HG03558 (cell line): ENCODE measurements around the gene FHOD1.

Experiments used
- ATAC-seq: cut with Tn5 transposase; IDR thresholded peaks from one replicate; pipeline ENCODE4 v1.9.1; 2021; ENCODE audit warnings: moderate number of reproducible peaks; ENCODE audit not compliant: unreplicated experiment; ENCODE audit errors: extremely low read depth

FHOD1 gene

DNA sequence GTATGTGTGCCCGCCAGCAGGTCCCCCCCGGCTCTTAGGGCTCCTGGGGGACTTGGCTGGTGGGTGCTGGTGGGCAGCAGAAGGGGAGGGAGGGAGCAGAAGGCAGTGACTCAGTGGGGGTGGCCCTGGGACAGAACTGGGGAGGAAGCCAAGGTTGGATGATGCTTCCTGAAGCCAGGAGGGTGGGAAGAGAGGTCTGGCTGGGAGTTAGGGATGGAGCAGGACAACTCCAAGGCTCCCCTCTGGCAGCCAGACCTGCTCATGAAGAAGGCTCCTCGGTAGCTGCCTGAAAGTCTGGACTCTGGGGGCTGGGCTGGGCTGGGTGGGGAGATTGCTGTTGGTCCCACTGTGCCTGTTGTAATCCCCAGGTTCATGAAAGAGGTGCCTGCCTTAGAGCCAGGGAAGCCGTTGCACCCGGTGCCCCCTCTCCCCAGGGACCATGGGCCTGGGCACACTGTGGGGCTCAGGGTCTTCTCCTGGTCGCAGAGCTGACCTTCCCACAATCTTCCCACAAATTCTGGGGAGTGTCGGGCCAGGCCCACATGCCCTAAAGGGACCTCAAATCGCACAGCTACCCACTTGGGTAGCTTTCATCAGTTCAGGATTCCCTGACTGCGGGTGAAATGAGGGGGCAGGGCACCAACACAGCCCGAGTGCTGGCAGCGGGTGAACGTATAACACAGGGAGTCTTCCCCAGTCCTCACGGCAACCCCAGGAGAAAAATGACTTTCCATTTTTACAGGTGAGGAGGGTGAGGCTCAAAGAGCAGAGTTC is 30.9 kb upstream of the FHOD1 start:
- ATAC-seq: no peak

DNA sequence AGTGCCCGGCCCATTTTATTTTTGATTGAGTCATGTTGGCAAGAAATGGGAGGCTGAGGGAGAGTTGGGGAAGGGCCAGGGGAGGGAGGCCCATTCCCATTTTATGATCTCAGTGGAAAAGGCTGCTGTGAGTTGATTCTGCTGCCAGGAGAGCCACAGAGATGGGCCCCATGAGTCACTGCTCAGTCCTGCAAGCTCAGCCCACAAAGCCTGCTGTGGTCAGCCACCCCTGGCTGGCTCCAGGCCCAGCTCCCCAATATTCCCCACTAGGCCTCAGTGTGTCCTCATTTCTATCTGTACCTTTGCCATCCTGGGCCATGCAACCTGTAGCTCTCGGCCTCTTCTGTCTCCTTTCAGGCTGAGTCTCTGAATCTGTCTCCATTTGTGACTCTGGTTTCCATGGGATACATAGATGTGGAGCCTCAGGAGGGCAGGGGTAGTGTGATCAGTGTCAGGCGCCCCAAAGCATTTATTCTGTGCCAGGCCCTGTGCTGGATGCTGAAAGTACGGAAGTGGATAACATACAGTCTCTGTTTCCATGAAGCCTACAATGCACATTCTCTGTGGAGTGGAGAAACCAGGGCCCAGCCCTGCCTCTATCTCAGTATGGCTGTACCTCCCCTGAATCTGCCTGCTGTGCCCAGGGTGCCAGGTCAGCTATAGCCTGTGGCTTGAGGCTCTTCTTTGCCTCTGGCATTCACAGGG is 30.2 kb upstream of the FHOD1 start:
- ATAC-seq: no peak

DNA sequence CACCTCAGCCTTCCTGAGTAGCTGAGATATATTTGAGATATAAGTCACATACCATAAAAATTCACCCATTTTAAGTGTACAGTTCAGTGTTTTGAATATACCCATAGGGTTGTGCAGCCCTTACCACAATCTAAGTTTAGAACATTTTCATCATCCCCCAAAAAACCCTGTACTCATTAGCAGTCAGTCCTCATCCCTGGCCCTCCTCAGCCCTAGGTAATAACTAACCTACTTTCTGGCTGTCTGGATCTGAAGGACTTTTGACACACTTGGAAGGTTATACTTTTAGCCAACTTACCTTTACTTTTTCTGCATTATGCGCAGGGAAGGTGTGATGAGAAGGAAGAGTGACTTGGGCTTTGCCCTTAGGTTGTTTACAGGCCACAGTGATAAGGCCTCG is 28.0 kb upstream of the FHOD1 start:
- ATAC-seq: no peak

DNA sequence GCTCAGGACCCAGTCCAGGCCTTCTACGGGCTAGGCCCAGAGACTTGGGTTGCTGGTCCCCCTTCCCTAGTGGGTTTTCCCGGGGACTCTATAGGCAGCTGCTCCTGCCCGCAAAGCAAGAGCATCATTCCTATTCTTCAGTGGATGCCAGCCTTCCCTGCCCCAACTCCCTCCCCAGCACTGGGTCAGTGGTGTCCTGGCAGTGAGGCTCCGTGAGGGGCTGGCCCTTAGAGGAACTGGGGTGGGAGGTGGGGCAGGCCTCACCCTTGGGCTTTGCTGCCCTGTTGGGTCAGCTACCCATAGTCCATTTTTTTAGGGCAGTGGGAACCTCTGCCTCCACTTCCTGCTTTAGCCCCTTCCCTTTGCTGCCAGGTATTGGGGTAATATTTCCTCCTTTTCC is 24.2 kb upstream of the FHOD1 start:
- no peak for ATAC-seq

DNA sequence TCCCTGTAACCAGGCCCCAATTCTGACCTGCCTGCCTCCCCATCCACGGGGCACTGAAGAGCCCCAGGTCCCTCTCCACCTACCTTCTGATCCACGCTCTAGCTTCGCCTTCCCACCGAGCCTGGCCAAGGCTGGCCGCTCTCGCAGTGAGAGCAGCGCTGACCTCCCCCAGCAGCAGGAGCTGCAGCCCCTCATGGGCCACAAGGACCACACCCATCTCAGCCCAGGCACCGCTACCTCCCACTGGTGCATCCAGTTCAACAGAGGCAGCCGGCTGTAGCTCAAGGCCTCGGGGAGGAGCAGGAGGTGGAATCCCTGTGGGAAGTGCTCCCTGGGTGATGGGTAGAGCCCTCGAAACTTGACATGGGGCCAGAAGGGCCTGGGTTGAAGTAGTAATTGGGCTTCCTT is 23.7 kb upstream of the FHOD1 start:
- ATAC-seq: no peak

DNA sequence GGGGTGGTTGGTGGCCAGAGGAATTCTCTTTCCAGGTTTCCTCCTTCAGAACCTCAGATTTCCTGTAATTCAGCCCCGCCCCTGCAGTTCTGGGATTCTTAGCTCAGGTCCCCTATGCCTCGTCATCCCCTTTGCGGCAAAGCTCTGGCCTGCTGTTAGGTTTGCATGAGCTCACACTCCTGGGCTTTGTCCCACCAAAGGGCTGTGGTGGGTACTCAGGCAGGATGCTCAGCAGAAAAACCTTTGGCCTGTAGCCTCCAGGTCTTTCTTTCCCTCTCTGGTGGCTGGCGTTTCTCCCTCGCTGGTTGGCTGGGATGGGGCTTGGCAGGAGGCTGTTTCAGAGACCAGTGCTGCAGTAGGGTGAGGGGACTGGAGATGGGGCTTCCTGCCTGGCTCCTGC is 22.5 kb upstream of the FHOD1 start:
- ATAC-seq: no peak

DNA sequence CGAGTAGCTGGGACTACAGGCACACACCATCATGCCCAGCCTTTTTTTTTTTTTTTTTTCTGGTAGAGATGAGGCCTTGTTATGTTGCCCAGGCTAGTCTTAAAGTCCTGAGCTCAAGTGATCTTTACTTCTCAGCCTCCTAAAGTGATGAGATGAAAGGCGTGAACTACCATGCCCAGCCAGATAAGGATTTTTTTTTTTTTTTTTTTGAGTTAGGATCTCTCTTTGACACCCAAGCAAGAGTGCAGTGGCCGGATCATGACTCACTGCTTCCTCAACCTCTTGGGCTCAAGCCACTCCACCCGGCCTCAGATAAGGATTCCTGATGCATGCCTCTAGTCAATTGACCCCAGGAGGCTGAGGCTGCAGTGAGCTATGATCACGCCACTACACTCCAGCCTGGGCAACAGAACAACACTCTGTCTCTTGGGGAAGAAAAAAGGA is 20.9 kb upstream of the FHOD1 start:
- no peak for ATAC-seq

DNA sequence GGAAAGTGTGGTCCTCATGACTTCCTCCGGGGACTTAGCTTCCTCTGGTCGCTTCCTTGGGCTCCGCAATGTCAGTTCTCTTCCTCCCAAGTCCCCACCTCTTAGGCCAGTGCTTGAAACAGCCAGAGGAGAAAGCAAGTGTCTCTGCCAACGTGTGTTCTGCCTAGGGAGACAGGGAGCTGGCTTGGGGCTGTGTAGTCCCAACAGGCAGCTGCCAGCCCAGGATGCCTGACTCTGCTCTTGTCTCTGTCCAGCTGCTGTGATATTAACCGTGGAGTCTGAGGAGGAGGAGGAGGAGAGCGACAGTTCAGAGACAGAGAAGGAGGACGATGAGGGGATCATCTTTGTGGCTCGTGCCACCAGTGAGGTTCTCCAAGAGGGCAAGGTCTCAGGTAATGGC is 18.6 kb upstream of the FHOD1 start:
- no peak for ATAC-seq

DNA sequence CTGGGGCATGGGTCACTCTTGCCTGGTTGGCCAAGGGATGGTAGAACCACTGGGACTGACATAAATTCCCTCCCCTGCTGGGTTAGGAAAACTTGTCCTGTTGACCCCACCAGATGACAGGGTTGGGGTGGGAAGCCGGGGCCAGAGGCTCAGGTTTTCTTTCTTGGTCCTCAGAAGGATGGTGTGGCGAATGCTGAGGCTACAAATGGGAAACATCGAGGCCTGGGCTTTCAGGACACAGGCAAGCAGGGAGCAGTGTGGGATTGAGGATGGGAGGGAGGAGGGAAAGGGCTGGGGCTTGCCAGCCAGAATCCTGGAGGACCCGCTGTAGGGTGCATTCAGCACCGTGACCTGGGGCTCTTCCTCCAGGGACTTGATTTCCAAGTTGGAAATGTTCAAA is 17.6 kb upstream of the FHOD1 start:
- ATAC-seq: no peak

DNA sequence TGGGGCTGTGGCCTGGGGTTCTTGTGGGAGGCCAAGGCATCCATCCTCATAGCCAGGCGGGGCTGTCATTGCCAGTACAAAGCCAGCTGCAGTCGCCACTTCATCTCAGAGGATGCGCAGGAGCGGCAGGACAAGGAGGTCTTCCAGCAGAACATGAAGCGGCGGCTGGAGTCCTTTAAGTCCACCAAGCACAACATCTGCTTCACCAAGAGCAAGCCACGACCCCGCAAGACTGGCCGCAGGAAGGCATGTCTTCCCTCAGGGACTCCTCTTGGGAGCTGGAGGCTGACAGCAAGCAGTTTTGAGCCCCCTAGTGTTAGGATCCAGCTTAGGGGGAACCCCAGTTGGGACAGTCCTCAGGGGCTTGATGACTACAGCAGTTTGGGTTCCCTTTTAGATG is 17.0 kb upstream of the FHOD1 start:
- no peak for ATAC-seq

DNA sequence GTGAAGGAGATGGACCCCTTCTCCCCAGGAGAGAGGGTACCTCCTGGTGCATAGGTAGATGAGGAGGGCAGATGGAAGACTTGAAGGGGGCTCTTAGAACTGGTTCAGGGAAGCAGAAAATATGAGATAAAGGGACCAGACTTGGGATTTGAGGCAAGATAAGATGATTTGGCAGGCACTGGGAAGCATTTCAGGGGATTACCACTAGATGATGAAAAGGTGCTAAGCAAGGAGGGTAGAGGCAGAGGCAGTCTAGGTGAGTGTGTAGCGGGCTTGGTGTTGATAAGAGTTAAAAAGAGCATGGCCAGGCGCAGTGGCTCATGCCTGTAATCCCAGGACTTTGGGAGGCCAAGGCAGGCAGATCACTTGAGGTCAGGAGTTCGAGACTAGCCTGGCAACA is 15.9 kb upstream of the FHOD1 start:
- no peak for ATAC-seq

DNA sequence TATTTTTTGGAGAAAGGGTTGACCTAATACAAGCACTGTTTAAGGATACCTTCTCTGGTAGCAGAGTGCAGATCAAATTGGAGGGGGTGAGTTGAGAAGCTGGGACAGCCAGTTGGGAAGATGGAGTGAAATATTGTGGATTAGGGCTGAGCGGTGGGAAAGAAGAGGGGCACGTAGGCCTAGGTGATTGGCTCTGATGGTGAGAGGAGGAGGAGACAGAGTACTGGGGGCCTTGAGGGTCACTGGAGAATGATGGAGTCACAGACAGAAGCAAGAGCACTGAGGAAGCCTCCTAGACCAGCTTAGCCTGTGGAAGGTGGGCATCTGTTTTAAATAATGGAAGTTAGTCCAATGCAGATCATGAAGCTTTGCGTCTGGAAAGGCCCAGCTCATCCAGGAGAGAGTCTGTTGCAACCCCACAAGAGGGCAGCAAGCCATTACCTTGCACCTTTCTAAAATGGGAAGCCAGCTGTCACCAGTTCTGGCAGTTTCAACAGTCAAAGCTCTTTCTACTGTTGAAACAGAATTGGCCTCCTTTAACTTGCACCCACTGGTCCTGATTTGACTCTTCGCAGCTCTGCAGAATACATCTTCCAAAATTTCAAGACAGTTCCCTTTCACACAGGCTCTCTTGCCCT is 13.3 kb upstream of the FHOD1 start:
- no peak for ATAC-seq

DNA sequence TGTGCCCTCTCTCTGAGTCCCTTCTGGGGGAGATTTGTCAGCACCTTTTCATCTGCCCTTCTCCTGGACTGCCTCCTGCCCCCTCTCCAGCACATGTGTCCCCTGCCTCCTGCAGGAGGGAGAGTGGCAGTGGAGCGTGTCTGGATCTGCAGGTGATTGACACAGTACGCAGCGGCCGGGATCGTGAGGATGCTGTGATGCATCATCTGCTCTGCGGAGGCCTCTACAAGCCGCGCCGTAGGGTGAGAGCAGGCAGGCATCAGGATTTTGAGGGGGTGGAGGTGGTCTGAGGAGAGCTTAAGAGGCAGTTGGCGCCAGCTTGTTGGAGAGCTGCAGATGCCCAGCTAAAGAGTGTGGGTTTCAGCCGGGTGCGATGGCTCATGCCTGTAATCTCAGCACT is 12.4 kb upstream of the FHOD1 start:
- ATAC-seq: no peak

DNA sequence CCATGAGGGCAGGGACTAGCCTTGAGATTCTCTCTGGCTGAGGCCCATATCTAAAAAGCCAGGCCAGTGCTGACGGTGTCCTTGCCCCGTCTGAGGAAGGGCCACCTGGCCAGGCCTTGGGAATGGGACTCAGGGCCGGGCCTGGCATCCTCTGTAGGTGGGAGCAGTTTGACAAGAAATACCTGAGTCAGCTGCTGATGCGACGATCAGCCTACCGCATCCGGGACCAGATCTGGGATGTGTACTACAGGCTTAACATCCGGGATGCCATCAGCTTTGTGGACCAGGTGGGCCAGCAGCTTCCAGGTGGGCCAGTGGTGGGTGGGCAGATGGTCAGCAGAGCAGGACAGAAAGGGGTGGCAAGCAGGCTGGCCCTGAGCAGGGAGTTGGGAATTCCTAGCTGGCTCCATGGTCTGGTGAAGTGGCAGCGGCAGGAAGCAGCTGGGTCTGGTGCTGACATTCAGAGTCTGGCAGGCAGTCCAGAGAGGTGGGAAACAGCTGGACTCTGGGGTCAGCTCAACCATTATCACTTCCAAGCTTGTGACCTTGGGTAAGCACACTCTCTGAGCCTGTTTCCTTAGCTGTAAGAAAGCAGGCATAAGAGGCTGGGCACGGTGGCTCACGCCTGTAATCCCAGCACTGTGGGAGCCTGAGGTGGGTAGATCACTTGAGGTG is 11.0 kb upstream of the FHOD1 start:
- no peak for ATAC-seq

DNA sequence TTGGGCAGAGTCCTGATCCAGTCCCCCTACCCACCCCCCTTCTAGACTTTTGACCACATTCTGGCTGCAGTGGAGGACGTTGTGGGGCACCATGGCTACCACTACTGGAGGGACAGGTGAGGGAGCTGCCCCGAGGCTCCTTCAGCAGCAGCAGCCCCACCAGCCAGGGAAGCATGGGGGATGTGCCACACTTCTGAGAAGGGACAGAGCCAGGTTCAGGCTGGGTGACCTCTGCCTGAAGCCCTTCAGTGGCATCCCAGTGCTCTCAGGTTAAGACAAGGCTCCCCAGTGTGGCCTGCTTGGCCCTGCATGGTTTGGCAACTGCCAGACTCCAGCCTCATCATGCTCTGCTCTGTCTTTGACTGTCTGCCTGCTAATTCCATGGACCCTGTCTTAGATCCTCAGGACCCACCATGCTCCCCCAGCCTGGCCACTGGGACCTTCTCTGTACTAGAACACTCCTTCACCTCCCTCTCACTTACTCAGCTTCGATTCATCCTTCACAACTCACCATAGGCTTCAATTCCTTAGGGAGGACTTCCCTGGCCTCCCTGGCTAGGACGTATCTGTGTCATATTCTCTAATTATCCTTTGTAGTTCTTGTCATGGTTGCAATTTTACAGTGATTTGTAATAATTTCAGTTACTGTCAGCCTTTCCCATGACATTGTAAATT is 10.3 kb upstream of the FHOD1 start:
- no peak for ATAC-seq

DNA sequence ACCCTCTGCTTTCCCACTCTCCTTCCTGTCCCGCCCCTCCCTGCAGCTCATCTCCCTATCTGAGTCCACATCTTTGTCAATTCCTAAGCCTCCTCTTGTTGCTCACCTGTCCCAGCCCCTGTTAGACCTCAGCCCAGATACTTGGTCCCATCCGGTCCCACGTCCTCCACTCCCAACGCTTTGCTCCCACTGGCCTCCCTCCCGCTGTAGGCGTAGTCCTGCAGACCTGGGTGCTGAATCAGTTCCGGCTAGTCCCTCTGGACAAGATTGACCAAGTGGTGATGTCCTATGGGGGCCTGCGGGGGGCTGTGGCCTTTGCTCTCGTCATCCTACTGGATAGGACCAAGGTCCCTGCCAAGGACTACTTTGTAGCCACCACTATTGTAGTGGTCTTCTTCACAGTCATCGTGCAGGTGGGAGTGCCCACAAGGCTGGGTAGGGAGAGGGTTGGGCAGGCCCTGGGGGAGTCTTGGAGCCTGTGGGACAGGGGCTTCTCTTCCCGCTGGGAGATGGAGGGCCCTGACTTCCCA is 9.5 kb upstream of the FHOD1 start:
- no peak for ATAC-seq

DNA sequence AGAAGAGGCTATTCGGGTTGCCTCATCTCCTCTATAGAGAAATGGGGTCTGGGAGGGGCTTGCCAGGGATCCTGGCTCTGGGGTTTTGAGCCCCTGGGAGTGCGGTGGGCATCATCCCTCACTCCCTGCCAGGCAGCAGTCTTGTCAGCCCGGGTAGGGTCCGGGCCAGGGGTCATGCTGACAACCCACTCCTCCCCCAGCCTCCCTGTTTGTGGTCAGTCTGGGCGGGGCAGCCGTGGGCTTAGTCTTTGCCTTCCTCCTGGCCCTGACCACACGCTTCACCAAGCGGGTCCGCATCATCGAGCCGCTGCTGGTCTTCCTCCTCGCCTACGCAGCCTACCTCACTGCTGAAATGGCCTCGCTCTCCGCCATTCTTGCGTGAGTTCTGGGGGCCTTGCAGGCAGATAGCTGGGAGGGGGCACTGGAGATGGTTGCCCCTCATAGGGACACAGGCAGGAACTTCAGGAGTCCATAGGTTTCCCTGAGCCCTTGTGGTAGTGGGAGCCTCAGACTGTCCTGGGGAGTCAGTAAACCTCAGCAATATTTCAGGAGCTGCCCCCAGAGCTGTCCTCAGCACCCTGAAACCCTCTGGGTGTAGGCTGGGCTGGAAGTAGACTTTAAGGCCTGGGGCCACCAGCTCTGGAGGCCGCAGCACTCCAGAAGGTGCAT is 8.4 kb upstream of the FHOD1 start:
- no peak for ATAC-seq

DNA sequence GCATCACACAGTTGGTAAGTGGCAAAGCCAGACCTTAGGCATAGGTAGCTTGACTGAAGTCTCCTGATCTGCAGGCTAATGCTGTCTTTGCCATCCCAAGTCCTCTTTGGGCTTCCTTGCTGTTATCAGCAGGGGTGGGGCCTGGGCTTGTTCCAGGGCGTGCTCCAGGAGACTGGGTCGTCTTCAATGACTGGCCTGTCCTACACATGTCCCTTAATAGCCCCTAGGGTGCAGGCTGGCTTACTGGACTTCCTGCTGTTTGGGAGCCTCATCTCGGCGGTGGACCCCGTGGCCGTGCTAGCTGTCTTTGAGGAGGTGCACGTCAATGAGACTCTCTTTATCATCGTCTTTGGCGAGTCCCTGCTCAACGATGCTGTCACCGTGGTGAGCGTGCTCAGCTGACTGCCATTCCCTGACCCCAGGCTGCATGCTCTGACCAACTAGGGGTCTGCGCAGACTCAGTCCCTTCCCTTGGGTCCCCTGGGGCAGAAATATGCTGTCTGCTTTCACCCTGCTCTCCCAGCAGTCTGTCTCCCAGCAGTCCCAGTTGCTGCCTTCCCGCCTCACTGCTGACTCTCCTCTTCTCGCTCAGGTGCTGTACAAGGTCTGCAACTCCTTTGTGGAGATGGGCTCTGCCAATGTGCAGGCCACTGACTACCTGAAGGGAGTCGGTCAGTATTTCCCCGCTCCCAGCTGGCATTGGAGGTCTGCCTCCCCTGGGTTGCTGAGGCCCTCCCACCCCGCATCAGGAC is 7.7 kb upstream of the FHOD1 start:
- no peak for ATAC-seq
